Measurements from ENCODE around the gene SLC16A5.

DNA sequence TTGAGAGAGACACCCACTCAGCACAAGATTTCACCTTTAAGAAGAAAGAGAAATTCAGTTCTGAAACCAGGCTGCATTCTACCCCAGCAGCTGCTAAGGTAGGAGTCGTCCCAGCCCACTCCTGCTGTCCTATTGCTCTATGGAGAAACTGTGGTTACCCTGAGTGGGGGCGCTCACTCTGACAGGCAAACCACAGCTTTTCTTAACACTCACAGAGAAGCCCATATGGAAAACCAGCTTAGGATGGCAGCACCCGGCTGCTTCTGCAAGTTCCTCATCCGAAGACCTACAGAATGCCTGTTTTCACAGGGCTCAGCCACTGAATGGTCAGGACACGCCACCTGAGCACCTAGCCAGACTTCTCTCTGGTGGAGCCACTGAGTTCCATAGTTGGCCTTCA, 48.5 kb upstream of the SLC16A5 start:
- TF ChIP-seq, protein P1, sequence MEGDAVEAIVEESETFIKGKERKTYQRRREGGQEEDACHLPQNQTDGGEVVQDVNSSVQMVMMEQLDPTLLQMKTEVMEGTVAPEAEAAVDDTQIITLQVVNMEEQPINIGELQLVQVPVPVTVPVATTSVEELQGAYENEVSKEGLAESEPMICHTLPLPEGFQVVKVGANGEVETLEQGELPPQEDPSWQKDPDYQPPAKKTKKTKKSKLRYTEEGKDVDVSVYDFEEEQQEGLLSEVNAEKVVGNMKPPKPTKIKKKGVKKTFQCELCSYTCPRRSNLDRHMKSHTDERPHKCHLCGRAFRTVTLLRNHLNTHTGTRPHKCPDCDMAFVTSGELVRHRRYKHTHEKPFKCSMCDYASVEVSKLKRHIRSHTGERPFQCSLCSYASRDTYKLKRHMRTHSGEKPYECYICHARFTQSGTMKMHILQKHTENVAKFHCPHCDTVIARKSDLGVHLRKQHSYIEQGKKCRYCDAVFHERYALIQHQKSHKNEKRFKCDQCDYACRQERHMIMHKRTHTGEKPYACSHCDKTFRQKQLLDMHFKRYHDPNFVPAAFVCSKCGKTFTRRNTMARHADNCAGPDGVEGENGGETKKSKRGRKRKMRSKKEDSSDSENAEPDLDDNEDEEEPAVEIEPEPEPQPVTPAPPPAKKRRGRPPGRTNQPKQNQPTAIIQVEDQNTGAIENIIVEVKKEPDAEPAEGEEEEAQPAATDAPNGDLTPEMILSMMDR (IDR thresholded peaks at IDR 0.05): no peak
- no peak for TF ChIP-seq POLR2A (IDR thresholded peaks at IDR 0.05)

Measured in gastroesophageal sphincter (tissue), 3 donors.